NCI-H524 treated with DMSO at 0.1 percent for 48 hours (cell line): ENCODE results near the gene HMGN5.
A peak's percentile ranks its signal among the peaks of the same experiment; 100 is the strongest.

Source experiments
- DNase-seq: peaks from one replicate; lab custom pipeline; 2025; lab: John Stamatoyannopoulos, UW

The HMGN5 gene

GRCh38 chrX:81201671-81202455 is at the start of gene HMGN5, which contains the start of gene SH3BGRL:
TSS of gene HMGN5 (minus strand) at chrX:81201913. CDS start at chrX:81121549, 80,364 bp downstream.
TSS of gene SH3BGRL (plus strand) at chrX:81202102. CDS start at chrX:81202201, 99 bp downstream.
- no peak for DNase-seq

GRCh38 chrX:81241753-81242152 is 40.0 kb upstream of the HMGN5 start:
- DNase-seq, result no peak

GRCh38 chrX:81240701-81241331 is 39.1 kb upstream of the HMGN5 start:
- no peak for DNase-seq

GRCh38 chrX:81238166-81238565 is 36.5 kb upstream of the HMGN5 start:
- DNase-seq, result no peak

- DNase-seq, result no peak
Observed at GRCh38 chrX:81237516-81237915, 35.8 kb upstream of the HMGN5 start.

- DNase-seq, result no peak
Observed at GRCh38 chrX:81232218-81232617, 30.5 kb upstream of the HMGN5 start.

- no peak for DNase-seq
Observed at GRCh38 chrX:81231476-81231875, 29.8 kb upstream of the HMGN5 start.

GRCh38 chrX:81229901-81230300 is 28.2 kb upstream of the HMGN5 start:
- DNase-seq, result no peak

- no peak for DNase-seq
Observed at GRCh38 chrX:81229229-81229628, 27.5 kb upstream of the HMGN5 start.

- DNase-seq, result no peak
Observed at GRCh38 chrX:81215685-81216084, 14.0 kb upstream of the HMGN5 start.

GRCh38 chrX:81208916-81209315 is 7.2 kb upstream of the HMGN5 start:
- DNase-seq, result no peak

GRCh38 chrX:81206476-81206875 is 4.8 kb upstream of the HMGN5 start:
- DNase-seq, result no peak

GRCh38 chrX:81205551-81205950 is 3.8 kb upstream of the HMGN5 start:
- no peak for DNase-seq

GRCh38 chrX:81202943-81203342 is 1.2 kb upstream of the HMGN5 start:
- no peak for DNase-seq

- DNase-seq, result no peak
Observed at GRCh38 chrX:81202456-81202819, 725 bp upstream of the HMGN5 start.

- DNase-seq, result no peak
Observed at GRCh38 chrX:81201071-81201470, 642 bp downstream of the HMGN5 start.

GRCh38 chrX:81195712-81196111 is 6.0 kb downstream of the HMGN5 start:
- DNase-seq, result peak; percentile 19

- no peak for DNase-seq
Observed at GRCh38 chrX:81195259-81195658, 6.5 kb downstream of the HMGN5 start.

- no peak for DNase-seq
Observed at GRCh38 chrX:81174286-81174685, 27.4 kb downstream of the HMGN5 start.

GRCh38 chrX:81168391-81168790 is 33.3 kb downstream of the HMGN5 start:
- DNase-seq, result no peak

- DNase-seq, result peak; percentile 82
Observed at GRCh38 chrX:81121513-81122363, 80.0 kb downstream of the HMGN5 start.

GRCh38 chrX:81120936-81121371 is 80.8 kb downstream of the HMGN5 start:
- DNase-seq, result no peak
